K562 (cell line): ENCODE data around the gene POLR1D. TPM values are rescaled to one million over a fixed set of nuclear protein-coding genes. Genes with fewer than 3 reads are reported as not detected.

Experiments used
- CTBP1 ChIP-seq: fragments of 450-650 bp; IDR thresholded peaks from 2 replicates; pipeline ENCODE4 v1.6.1; 2016; ENCODE audit warnings: borderline replicate concordance
- HDAC3 ChIP-seq: fragments of 450-650 bp; IDR thresholded peaks from 2 replicates; pipeline ENCODE4 v1.6.1; 2018; ENCODE audit warnings: borderline replicate concordance, mild to moderate bottlenecking, moderate library complexity; ENCODE audit not compliant: partially characterized antibody
- NCOR1 ChIP-seq: fragments of 450-650 bp; IDR thresholded peaks from 2 replicates; pipeline ENCODE4 v1.6.1; 2016; ENCODE audit warnings: mild to moderate bottlenecking, moderate library complexity
- RFX1 ChIP-seq: fragments of 450-650 bp; IDR thresholded peaks from 2 replicates; pipeline ENCODE4 v1.6.1; 2016; ENCODE audit warnings: mild to moderate bottlenecking, moderate library complexity
- SMAD4 ChIP-seq: fragments of 250-450 bp; sonication (Bioruptor Pico); conservative IDR thresholded peaks from 2 replicates; pipeline ENCODE4 v1.8.0; 2021; ENCODE audit warnings: inconsistent platforms, mild to moderate bottlenecking, moderate library complexity
- ZBTB9 ChIP-seq: fragments of 450-650 bp; formaldehyde crosslinking; IDR thresholded peaks from 2 replicates; pipeline ENCODE4 v1.4.0; 2020; ENCODE audit warnings: mild to moderate bottlenecking, moderate library complexity
- ZFP30 ChIP-seq: fragments of 250-450 bp; sonication (Bioruptor Pico); IDR thresholded peaks from 2 replicates; pipeline ENCODE4 v1.8.0; 2022; ENCODE audit warnings: moderate library complexity, mild to moderate bottlenecking, inconsistent platforms, borderline replicate concordance
- ZNF740 ChIP-seq, 3 experiments: fragments of 200-800 bp in 1 of 3; sonication (Bioruptor generic) in 1 of 3; sonication (generic) in 1 of 3; formaldehyde crosslinking in 1 of 3; IDR thresholded peaks; 2 replicates each; pipeline versions ENCODE4 v1.6.1 to v1.8.0; 2016 to 2022; ENCODE audit warnings: mild to moderate bottlenecking in 2 of 3, missing compliant biosample characterization in 2 of 3, missing genetic modification characterization in 2 of 3, missing genetic modification reagents in 1 of 3
- polyA plus RNA-seq, 8 experiments: library from polyadenylated mRNA; depleted of rRNA in 4 of 8; stranded (reverse) in 5 of 8; unstranded in 3 of 8; fragments of >200 nt; fragmentation: Nextera tagmentation in 2 of 8; fragmentation: Illumina TruSeq in 1 of 8; extraction: Ambion mirVana in 2 of 8; extraction: Trizol in 1 of 8; gene quantifications; 2 replicates each; pipeline versions ENCODE4 v1.2.1 to v1.2.3, GENCODE V29; 2011 to 2014; ENCODE audit warnings: inconsistent platforms in 1 of 8, missing spikeins in 1 of 8
- total RNA-seq, 7 experiments: library from RNA; depleted of rRNA in 6 of 7; stranded (reverse); fragments of >200 nt in 6 of 7; fragmentation: Illumina TruSeq in 2 of 7; extraction: Trizol in 2 of 7; gene quantifications; 2 replicates each; pipeline versions ENCODE4 v1.2.1 to v1.2.3, GENCODE V29; 2011 to 2021; ENCODE audit warnings: low replicate concordance in 1 of 7
- TF ChIP-seq, protein P1 (sequence below): IDR thresholded peaks from 3 replicates; pipeline ENCODE4 v1.6.1; 2011; ENCODE audit warnings: borderline replicate concordance, mild to moderate bottlenecking; ENCODE audit not compliant: insufficient read length, insufficient read depth
- TF ChIP-seq, protein P2 (sequence below): fragments of 250-450 bp; sonication (Bioruptor Pico); IDR thresholded peaks from 2 replicates; pipeline ENCODE4 v1.8.0; 2022; ENCODE audit warnings: moderate library complexity, mild to moderate bottlenecking, inconsistent platforms

The POLR1D gene
- total and polyA plus RNA-seq, 9 of the 15 experiments (the other 6 are each of a cell fraction or from before 2014, with no cell fraction given) = 107 to 188 (median 145) TPM

- TF ChIP-seq ZNF740 (CRISPR knock-in tag; IDR thresholded peaks at IDR 0.05) (no peak), ZNF740 (tag; IDR thresholded peaks at IDR 0.05) (no peak), HDAC3 (no peak), ZBTB9 (CRISPR knock-in tag) (no peak), RFX1 (peak; percentile 83), CTBP1 (no peak), ZFP30 (CRISPR knock-in tag) (no peak), SMAD4 (no peak), NCOR1 (peak; percentile 46; the same call in 1 of the 2 replicates)
- TF ChIP-seq, protein P1, sequence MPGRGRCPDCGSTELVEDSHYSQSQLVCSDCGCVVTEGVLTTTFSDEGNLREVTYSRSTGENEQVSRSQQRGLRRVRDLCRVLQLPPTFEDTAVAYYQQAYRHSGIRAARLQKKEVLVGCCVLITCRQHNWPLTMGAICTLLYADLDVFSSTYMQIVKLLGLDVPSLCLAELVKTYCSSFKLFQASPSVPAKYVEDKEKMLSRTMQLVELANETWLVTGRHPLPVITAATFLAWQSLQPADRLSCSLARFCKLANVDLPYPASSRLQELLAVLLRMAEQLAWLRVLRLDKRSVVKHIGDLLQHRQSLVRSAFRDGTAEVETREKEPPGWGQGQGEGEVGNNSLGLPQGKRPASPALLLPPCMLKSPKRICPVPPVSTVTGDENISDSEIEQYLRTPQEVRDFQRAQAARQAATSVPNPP = no peak
- TF ChIP-seq, protein P2, sequence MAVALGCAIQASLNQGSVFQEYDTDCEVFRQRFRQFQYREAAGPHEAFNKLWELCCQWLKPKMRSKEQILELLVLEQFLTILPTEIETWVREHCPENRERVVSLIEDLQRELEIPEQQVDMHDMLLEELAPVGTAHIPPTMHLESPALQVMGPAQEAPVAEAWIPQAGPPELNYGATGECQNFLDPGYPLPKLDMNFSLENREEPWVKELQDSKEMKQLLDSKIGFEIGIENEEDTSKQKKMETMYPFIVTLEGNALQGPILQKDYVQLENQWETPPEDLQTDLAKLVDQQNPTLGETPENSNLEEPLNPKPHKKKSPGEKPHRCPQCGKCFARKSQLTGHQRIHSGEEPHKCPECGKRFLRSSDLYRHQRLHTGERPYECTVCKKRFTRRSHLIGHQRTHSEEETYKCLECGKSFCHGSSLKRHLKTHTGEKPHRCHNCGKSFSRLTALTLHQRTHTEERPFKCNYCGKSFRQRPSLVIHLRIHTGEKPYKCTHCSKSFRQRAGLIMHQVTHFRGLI = no peak
Observed at GRCh38 chr13:27599845-27600553, 21.7 kb upstream of the POLR1D start (continued).
